Measurements from ENCODE around the gene MDC1.

The MDC1 gene

DNA sequence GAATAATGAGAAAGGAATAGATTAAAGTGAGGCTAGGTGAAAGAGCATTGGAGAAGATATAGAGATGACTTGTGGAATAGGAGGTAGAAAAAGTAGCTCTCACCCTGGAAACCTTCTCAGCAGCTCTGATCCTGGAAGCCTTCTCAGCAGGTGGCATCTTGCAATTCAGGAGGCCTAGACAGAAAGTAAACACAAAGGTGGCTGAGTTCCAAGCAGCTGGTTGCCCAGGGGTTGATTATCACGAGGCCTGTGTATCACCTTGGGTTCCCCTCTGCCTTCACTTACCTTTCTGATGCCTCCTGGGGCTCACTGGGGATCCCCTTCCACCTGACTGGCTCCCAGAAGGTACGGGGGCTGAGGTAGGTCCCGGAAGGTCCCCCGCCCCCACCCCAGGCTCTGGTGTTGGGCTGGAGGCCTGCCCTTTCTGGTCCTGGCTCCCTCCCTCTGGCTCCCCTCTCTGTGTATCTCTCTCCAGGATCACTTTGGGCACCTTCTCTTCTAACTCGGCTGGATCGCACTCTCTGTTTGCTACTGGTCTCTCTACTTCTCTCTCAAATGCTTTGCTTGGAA lies 9.7 kb downstream of the MDC1 start:
- DNase-seq (ENCODE audit: low read depth, low spot score) = no peak

DNA sequence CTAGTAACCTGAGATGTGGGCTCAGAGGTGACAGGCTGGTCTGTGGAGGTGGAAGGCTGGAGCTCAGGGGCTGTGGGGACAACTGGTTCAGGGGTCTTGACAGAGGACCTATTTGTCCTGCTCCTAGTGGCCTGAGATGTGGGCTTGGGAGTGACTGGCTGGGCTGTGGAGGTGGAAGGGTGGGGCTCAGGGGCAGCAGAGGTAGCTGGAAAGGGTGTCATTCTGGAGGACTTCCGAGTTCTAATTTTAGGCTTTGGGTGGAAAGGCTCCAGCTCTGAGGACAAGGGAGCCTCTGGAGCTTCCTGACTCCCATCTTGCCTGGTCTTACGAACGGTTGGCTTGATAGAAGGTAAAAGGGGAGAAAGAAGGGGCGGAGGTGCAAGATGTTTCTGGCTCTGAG lies 11.5 kb downstream of the MDC1 start:
- no peak for DNase-seq (ENCODE audit: low read depth, low spot score)

DNA sequence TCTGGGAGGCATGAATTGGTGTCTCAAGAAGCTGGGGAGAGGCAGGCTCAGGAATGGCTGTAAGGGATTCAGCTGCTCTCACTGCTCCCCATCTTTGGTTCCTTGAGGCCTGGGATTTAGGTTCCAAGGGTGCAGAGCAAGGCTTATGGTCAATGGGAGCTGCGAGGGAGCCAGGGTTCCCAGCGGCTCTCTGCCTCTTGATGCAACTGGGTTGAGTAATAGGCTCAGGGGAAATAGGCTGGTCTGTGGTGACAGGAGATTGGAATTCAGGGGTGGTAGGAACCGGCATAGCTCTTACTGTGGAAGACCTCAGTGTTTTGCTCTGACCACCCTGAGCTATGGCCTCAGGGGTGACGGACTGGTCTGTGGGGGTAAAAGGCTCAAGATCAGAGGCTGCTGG lies 13.3 kb downstream of the MDC1 start:
- DNase-seq (ENCODE audit: low read depth, low spot score) = peak; percentile 30

DNA sequence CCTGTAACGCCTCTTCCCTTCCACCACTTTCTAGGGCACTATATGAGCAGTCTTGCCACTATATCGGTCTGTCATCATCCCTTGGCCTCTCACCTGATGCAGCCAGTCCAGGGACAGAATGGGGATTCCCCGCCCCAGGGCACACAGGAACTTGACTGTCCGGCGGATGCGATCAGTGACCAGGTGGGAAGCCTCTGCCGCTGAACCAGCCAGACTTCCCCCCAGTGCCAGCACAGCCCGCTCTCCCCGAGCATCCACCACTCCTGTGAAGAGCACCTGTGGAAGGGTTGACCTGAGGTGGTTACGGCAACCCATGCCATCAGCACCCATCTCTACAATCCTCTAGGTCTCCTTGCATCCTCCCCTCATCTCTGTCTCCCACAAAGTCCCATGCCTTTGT lies 14.1 kb downstream of the MDC1 start:
- DNase-seq (ENCODE audit: low read depth, low spot score) = no peak

DNA sequence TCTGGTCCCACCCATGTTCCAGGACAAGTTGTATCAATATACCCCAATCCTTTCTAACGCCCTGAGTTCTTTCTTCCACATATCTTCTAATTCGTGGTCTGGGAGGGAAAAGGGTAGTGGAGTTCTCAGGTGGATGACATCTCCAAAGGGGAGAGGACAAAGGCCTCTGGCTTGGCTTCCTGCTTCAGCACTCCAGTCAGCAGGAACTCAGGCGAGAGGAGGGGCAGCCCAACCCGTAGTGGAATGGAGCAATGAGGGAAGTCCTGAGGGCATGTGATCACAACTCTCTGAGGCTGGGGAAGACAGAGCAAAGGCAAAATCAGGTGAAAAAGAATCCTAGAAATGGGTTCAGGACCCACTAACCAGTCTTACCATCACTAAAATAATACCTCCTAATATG lies 16.7 kb downstream of the MDC1 start:
- peak; percentile 88 for DNase-seq (ENCODE audit: low read depth, low spot score)

DNA sequence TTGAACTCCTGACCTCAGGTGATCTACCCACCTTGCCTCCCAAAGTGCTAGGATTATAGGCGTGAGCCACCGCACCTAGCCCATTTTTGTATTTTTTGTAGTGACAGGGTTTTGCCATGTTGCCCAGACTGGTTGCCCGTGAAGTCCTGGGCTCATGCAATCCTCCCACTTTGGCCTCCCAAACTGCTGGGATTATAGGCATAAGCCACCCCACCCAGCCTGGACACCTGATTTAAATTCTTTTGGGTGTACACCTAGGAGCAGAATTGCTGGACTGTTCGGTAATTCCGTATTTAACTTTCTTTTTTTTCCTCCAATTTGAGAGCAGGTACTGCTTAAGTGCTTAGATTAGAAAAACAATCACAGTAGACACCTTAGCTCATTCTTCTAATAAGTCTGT lies 20.6 kb downstream of the MDC1 start:
- no peak for DNase-seq (ENCODE audit: low read depth, low spot score)

DNA sequence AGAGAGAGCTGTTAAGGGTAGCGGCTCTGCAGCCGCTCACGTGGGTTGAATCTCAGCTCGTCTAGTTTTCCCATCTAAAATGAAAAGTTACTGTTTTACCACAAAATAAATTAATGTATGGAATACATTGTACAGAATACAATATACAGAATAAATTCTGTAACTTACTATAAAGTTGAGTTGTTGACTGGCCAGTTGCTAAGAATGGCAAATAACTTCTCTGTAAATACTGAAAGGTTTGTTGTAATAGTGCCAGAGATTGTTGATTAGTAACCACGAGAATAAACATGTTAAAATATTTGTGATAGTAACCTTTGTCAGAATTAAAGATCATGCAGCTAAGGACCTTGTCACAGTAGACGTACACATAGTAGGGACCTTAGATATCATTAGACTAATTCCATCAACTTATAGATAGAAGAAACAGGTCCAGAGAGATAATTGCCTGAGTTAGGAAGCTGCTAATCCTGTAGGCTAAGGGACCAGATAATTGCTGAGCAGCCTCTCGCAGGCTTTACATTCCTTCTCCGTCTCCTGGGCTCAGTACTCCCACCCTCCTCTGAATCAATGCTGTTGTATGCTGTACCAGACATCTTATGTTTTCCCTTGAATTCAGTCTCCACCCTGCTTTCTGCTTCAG lies 25.8 kb downstream of the MDC1 start:
- peak; percentile 64 for DNase-seq (ENCODE audit: low read depth, low spot score)

DNA sequence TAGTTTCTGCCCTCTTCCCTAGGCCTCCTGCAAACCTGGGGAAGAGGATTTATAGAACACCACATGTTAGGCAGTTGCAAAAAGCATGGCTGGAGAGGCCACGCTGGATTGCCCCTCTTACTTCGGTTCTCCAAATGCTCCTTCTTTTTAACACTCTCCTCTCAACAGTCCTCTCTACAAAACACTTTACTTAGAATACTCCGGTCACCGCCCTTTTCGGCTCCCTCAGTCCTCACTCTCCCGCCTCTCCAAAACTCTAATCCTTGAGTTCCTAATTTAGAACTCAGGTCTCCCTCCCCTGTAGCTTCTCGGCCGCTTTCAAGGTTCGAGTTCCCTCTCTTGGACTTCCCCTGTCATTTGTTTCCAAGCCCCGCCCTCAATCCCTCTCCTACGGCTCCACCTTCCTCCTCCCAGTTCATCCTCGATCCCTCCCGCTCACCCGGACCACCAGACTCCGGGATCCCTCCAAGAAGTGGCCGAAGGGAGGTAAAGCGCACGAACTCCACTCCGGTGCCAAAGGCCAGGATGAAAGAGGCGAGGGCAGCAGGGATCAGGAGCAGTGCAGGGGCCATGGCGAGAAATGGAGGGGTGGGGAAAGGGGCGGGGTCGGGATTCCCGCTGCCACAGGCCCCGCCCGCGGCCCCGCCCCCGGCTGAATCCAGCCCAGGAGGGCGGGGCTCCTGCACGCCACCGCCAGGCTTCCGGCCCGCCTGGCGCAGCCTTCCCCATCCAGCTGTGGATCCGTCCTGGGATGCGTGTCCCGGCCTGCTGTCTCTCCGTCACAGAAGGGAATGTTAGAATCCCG lies 26.5 kb downstream of the MDC1 start, which contains the start of gene NRM:
TSS of gene NRM (minus strand) at position 582 of the 805 bp plus-strand sequence. CDS start at position 572, 10 bp downstream.
- peak; percentile 91 for DNase-seq (ENCODE audit: low read depth, low spot score)

DNA sequence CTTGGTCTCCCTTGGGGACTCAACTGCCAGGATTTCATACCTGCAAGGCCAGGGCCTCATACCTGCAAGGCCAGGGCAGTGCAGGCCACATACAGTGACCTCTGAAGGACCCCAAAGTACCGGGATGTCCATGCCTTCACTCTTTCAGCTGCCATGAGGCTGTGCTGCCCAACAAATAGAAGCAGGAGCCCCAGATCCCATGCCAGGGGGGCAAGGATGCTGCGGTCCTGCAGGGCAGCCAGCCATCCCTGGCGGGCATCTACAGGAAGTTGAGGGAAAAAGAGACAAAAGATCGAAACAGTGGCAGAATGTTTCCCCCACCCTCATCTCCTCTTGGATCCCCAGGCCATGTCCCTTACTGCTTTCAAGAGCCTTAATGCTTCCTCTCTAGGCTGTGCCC lies 27.1 kb downstream of the MDC1 start:
- no peak for DNase-seq (ENCODE audit: low read depth, low spot score)

DNA sequence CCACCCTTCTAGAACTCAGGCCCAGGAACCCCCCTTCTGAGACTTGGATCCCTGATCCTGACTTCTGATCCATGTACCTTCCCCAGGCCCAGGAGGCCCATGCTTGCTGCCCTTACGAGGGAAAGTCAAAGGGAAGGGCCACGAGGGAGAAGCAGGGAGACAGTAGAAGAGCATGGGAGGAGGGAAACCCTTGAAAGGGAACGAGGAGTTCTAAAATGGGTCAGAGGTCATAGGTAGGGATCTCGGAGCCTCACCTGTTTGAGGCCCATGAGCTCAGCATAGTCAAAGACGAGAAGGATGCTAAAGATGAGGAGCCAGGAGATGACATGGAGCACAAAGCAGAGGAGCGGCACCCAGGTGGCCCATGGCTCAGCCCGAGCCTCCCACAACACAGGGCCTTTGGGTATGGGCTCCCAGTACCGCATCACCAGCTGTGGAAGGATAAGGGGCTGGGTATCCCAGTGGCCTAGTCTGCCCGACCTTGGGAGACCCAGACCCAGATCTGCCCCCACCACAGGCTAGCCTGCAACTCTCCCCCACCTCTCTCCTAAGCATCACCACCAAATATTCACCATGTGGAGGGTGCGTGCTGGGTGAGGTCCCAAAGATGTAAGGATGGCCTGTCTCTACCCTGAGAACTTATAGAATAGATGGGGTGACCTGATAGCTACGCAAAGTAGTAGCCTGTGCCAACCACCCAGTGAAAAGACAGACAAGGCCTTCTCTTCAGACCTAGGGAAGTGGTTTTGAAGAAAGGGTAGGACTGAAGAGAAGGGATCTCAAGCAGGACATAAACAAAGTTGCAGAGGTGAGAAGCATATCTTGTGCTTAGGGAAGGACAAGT lies 27.8 kb downstream of the MDC1 start:
- DNase-seq (ENCODE audit: low read depth, low spot score) = no peak

DNA sequence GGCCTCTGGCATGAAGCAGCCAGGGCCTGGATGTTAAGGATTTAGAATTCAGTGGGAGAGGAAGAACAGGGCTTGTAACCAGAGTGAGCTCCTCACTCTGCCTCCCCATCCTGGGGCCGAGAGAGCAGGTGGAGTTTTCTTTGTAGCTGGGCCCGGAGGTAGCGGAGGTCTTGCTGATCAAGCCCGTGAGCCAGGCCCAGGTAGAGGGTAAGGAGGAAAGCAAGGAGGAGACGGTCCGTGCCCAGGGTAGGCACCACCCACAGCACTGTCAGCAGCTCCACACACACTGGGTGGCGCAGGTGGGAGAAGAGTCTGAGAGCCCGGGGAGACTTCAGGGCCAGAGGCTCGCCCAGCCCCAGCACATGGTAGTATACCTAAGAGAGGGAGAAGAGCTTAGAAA lies 28.5 kb downstream of the MDC1 start:
- no peak for DNase-seq (ENCODE audit: low read depth, low spot score)

DNA sequence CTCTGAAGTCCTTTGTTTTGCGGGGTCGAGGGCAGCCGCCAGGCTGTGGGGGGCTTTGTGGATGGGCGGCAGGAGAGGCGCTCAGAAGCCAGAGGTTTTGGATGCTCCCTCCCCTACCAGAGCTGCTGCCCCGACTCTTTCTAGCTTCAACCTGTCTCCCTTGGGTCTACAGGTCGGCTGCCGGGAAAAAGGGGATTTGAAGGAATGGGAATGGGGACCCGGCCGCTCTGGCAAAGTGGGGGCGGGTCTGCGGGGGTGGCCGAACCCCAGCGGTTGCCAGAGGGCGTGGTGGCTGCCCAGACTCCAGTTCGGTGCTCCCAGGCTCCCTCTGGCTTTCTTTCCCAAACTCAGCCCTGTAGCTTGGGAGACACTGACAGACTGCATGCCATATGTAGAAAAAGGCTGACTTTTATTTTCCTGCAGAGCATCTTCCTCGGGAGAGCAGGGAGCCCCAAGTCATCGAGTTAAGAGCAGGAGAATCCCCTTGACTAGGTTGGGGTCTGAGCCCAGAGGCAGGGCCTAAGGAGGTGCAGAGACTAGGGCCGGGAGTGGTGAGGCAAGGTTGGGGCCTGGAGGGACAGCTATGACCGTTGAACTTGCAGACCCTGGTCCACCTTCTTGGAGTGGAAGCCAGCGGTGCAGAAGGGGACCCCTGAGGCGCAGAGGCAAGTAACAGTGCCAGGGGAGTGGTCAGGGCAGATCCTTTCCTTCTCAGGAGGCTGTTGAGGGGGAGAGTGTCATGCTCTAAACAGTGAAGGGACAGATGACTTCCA lies 29.2 kb downstream of the MDC1 start:
- no peak for DNase-seq (ENCODE audit: low read depth, low spot score)

DNA sequence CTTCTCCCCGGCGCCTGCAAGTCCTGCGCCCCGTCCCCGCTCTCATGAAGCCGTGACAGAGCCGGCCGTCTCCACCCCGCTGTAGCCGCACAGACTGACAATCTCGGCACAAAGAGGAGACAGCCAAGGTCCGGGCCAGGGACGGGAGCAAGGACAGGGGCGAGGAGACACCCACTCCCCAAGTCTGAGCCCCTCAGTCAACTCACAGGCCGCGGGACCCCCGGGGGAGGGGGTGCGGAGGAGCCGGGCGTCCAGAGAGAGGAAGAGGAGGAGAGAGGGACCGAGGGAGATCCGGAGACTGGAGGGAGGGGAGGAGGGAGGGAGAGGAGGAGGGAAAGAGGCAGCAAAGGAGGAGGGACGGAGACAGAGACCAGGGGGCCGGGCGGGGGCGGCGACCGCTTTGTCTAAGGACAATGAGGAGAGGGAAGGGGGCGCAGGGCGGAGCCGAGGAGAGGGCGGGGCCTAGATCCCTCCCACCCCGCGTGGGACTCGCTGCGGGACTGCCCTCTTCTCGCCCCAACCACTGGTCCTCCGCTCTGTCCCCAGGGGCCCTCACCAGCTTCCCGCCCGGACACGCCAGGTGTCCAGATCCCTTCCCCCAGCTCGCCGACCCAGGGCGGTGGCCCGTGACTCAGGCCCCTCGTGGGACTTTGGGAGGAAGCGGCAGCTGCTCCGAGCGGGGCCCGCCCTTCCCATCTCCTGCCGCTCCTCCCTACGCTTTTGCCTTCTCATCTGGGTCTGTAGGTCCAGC lies 30.0 kb downstream of the MDC1 start:
- DNase-seq (ENCODE audit: low read depth, low spot score) = peak; percentile 90

DNA sequence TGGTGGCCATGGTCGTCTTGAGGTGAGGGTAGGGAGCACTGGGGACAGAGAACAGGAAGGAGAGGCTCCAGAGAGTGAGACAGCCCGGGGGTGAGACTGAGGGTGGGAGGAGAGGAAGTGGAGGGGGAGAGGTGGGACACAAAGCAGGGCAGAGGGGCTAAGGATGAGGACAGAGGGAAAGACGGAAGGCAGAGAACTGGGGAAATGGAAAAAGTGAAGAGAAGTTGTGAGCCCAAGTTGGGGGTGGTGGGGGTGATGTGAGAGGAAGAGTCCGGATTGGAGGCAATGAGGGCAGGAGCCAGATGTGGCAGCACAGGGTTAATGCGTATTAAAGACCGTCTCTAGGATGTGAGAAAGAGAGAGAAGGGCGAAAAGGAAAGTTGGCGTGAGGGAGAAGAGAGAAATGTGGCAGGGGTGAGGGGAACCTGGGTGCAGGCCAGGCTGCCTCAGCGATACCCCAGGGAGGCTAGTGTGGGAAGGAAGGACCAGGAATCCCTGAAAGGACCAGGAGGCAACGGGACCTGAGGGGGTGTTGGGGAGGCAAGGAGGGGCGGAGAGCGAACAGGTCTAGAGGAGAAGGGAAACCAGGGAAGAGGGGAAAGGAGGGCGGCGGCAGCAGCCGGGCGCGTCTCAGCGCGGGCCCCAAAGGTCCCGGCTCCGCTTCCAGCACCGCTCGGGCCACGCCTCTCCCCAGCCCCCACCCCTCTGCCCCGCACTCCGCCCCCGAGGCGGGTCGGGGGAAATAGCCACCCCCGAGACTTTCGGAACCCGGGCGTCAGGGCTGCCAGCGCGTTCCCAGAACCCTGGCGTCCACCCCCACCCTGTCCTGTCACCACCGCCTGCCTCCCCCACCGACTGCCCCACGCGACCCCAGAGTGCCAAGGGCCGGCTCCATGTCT lies 30.8 kb downstream of the MDC1 start, which contains the start of gene PPP1R18:
TSS of gene PPP1R18 (minus strand) at position 637 of the 899 bp plus-strand sequence. CDS start at position 10, 627 bp downstream.
- peak; percentile 49 for DNase-seq (ENCODE audit: low read depth, low spot score)

DNA sequence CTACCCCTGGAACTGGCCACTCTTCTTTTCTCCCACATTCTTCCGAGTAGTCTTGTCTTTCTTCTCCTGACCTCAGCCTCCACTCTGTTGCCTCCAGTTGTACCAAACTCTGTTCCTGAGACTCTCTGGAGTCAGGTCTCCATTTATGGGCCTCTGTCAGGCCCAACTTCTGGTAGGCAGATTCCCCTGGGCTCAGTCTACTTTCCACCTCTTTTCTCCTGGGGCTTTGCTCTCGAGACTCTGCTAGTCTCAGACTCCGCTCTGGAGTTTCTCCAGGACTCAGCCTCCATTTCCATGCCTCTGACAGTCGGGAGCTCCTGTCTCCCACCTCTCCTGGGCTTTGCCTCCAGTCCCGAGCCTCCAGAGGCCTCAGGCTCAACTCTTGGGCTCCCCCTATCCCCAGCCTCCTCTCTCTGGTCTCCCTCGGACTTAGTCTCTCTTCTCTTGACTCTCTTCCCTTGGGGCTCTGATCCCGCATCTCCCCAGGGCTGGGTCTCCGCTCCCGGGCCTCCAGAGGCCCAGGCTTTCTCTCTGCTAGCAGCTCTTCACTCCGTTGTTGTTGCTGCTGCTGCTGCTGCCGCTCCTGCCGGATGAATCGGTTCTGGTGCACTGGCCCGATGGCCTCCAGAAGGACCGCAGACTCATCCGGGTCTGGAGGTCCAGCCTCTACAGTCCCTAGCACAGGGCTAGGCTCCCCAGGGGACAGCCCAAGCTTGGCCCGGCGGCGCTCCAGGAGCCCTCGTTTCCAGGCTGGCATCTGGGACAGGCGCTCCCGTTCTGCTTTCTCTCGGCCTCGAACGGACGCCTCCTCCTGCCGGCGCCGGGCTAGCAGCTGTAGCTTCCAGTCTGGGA lies 31.7 kb downstream of the MDC1 start:
- peak; percentile 32 for DNase-seq (ENCODE audit: low read depth, low spot score)

DNA sequence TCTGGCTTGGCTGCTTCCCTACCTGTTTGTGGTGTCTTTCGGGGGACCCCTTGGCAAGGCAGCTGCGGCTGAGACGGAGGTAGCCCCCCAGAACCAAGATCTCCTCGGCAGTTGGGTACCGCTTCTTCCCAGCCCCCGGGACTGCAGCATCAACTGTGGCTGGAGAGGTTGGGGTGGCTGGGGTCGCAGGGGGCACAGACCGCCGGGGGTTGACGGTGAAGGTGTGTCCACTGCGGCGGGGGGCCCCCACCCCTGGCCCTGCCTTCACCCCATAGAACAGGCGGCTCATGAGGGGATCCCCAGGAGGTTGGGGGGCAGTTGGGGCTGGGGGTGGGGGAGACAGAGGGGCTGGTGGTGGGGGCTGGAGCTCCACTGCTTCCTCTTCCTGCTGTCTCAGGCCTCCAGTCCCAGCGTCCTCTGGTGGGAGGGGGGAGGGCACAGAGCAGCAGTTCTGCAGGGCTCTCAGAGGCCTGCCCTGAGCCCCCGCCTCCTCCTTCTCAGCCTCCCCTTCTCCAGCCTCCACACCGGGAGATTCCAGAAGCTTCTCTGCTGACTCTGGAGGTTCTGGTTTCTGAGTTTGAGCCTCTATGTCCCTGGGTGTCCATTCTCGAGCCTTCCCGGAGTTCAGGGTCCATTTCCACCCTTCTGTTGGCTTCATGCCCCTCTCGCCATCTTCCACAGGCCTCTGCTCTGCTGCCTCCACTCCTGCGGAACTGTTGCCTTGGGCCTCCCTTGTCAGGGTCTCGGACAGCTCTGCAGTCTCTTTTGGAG lies 32.5 kb downstream of the MDC1 start:
- no peak for DNase-seq (ENCODE audit: low read depth, low spot score)

DNA sequence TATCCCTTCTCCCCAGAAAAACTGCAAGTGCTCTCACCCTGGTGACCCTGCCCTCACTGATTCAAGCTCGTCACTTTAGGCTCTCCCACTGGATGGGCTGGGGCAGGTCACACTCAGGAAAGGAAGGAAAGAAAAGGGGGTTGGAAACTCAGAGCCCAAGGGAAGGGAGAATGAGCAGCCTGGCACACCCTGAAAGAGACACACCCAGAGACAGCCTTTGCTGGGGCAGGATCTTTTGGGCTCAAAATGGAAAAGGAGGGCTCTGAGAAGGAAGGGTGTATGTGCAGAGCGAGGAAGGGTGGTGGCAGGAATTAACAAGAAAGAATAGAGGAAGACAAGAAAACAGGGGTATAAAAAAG lies 33.1 kb downstream of the MDC1 start:
- DNase-seq (ENCODE audit: low read depth, low spot score) = no peak

All from ELF-1 (cell line).